Urothelium cell line (cell line): ENCODE results near the gene AGPAT3.
A peak's percentile ranks its signal among the peaks of the same experiment; 100 is the strongest.

Source experiments
- DNase-seq: peaks from one replicate; pipeline ENCODE4 v3.0.0; 2011; ENCODE audit warnings: low spot score, mixed read lengths
- FAIRE-seq: peaks from 2 replicates; lab custom pipeline; 2011; peaks lifted over from hg19 to GRCh38; lab: Jason Lieb, UNC

AGPAT3 gene

GRCh38 chr21:43988016-43988415 lies 123.0 kb downstream of the AGPAT3 start:
- no peak for DNase-seq
- FAIRE-seq: no peak

- FAIRE-seq (peak; percentile 66), DNase-seq (no peak)
Measured at GRCh38 chr21:43988506-43989230, 123.6 kb downstream of the AGPAT3 start.

- FAIRE-seq (no peak), DNase-seq (no peak)
Measured at GRCh38 chr21:43989401-43989800, 124.4 kb downstream of the AGPAT3 start.

- FAIRE-seq: no peak
- DNase-seq: no peak
Measured at GRCh38 chr21:43991447-43991991, 126.5 kb downstream of the AGPAT3 start.

- DNase-seq (no peak), FAIRE-seq (no peak)
Measured at GRCh38 chr21:43992121-43992520, 127.1 kb downstream of the AGPAT3 start.

GRCh38 chr21:43993420-43993934 lies 128.5 kb downstream of the AGPAT3 start:
- no peak for DNase-seq
- no peak for FAIRE-seq

GRCh38 chr21:43994085-43994484 lies 129.1 kb downstream of the AGPAT3 start:
- FAIRE-seq (no peak), DNase-seq (no peak)

GRCh38 chr21:43994646-43995045 lies 129.6 kb downstream of the AGPAT3 start:
- no peak for FAIRE-seq

GRCh38 chr21:43995521-43996105 lies 130.6 kb downstream of the AGPAT3 start:
- DNase-seq (no peak), FAIRE-seq (no peak)

More at GRCh38 chr21:43994646-43995045, 129.6 kb downstream of the AGPAT3 start:
- no peak for DNase-seq

GRCh38 chr21:43997766-43998742 lies 133.0 kb downstream of the AGPAT3 start:
- DNase-seq (no peak), FAIRE-seq (no peak)

- FAIRE-seq: no peak
- DNase-seq: no peak
Measured at GRCh38 chr21:44000360-44000759, 135.3 kb downstream of the AGPAT3 start.

- FAIRE-seq (no peak), DNase-seq (no peak)
Measured at GRCh38 chr21:44002511-44002910, 137.5 kb downstream of the AGPAT3 start.

- no peak for FAIRE-seq
- DNase-seq: no peak
Measured at GRCh38 chr21:44003307-44003966, 138.4 kb downstream of the AGPAT3 start.

GRCh38 chr21:44005071-44005470 lies 140.0 kb downstream of the AGPAT3 start:
- FAIRE-seq (no peak), DNase-seq (no peak)

- FAIRE-seq (no peak), DNase-seq (no peak)
Measured at GRCh38 chr21:44005593-44005992, 140.6 kb downstream of the AGPAT3 start.

- FAIRE-seq (no peak), DNase-seq (peak; percentile 86)
Measured at GRCh38 chr21:44006017-44006619, 141.1 kb downstream of the AGPAT3 start.

- DNase-seq (peak; percentile 32), FAIRE-seq (no peak)
Measured at GRCh38 chr21:44006656-44007055, 141.6 kb downstream of the AGPAT3 start.

- DNase-seq: no peak
- no peak for FAIRE-seq
Measured at GRCh38 chr21:44010429-44010828, 145.4 kb downstream of the AGPAT3 start.

GRCh38 chr21:44011123-44011522 lies 146.1 kb downstream of the AGPAT3 start:
- FAIRE-seq: no peak
- DNase-seq: no peak
